Left renal pelvis (tissue), 4 donors: ENCODE data around the gene IKZF2. TPM values are rescaled to one million over a fixed set of nuclear protein-coding genes. Genes with fewer than 3 reads are reported as not detected.

Experiments used
- DNase-seq, 4 donors: peaks; one replicate each; pipeline ENCODE4 v3.0.0-alpha.2; 2013; ENCODE audit warnings: low read depth in 4 of 4, low spot score in 3 of 4
- polyA plus RNA-seq, 4 donors: library from polyadenylated mRNA; unstranded; fragments of 120-200 nt; gene quantifications; one replicate each; pipeline ENCODE4 v1.2.1, GENCODE V29; 2013; ENCODE audit not compliant: insufficient read length in 4 of 4

IKZF2 gene
- polyA plus RNA-seq, 4 donors: 3.6 to 13.3 (median 9.6) TPM

GRCh38 chr2:212968284-212969081 lies 182.9 kb downstream of the IKZF2 start:
- no peak for DNase-seq

- no peak for DNase-seq
Measured at GRCh38 chr2:212966884-212967283, 184.5 kb downstream of the IKZF2 start.

- no peak for DNase-seq
Measured at GRCh38 chr2:212962691-212963090, 188.7 kb downstream of the IKZF2 start.

GRCh38 chr2:212961255-212961654 lies 190.2 kb downstream of the IKZF2 start:
- DNase-seq: no peak

GRCh38 chr2:212960336-212960735 lies 191.1 kb downstream of the IKZF2 start:
- DNase-seq: no peak

GRCh38 chr2:212959471-212960117 lies 191.8 kb downstream of the IKZF2 start:
- DNase-seq: no peak

GRCh38 chr2:212958757-212959295 lies 192.6 kb downstream of the IKZF2 start:
- no peak for DNase-seq

GRCh38 chr2:212958133-212958532 lies 193.3 kb downstream of the IKZF2 start:
- no peak for DNase-seq

- DNase-seq: no peak
Measured at GRCh38 chr2:212957624-212958023, 193.8 kb downstream of the IKZF2 start.

- no peak for DNase-seq
Measured at GRCh38 chr2:212956665-212957607, 194.5 kb downstream of the IKZF2 start.

GRCh38 chr2:212953170-212953920 lies 198.1 kb downstream of the IKZF2 start:
- DNase-seq: no peak

GRCh38 chr2:212949786-212950185 lies 201.6 kb downstream of the IKZF2 start:
- no peak for DNase-seq

Other genes with a start within 250 kb of the IKZF2 start
- gene SPAG16, start 132.9 kb upstream of the IKZF2 start, polyA plus RNA-seq: 10 to 100 TPM; 37.2 to 72.6 (median 65.7) TPM